ENCODE measurements around the gene KIF24. TPM values are rescaled to one million over a fixed set of nuclear protein-coding genes. Genes with fewer than 3 reads are reported as not detected.

The KIF24 gene
- total and polyA plus RNA-seq, 2 donors (not counting 1 experiment from before 2014, with no cell fraction given): 0.94 to 1.2 TPM

GRCh38 chr9:34337403-34337802, 8.3 kb upstream of the KIF24 start:
- H2AFZ ChIP-seq (ENCODE audit: low read length): no peak overlapping the region
- H3K9ac ChIP-seq (ENCODE audit: insufficient read depth, low read length): no peak overlapping the region
- no peaks in the 10 kb centered on the region for H4K20me1 ChIP-seq (ENCODE audit: control insufficient read depth, extremely low read depth, insufficient read depth, low read length)
- no peaks in the 10 kb centered on the region for H3K27me3 ChIP-seq (ENCODE audit: control insufficient read depth, insufficient read depth, low read length)
- H3K4me3 ChIP-seq (replicated peaks in 1 of 4; ENCODE audit: control extremely low read depth in 1 of 4, insufficient read depth in 1 of 4, low read depth in 3 of 4, low read length in 4 of 4): no peak overlapping the region
- TF ChIP-seq CTCF (conservative IDR thresholded peaks at IDR 0.05 in 1 of 2, IDR thresholded peaks at IDR 0.05 in 1 of 2; ENCODE audit: low read depth in 1 of 2, low read length in 2 of 2) (peak; percentile 27 to 36), EZH2 (IDR thresholded peaks at IDR 0.05; ENCODE audit: low read length, missing control alignments) (no peak)
- H3K9me3 ChIP-seq (ENCODE audit: control insufficient read depth, insufficient read depth, low read depth, low read length): no peaks in the 10 kb centered on the region
- peaks cover 2% of the 10 kb centered on the region for H3K79me2 ChIP-seq (ENCODE audit: control insufficient read depth, insufficient read depth, low read length)
- H3K36me3 ChIP-seq (ENCODE audit: control insufficient read depth, insufficient read depth, low read length): peaks cover 3% of the 10 kb centered on the region
- H3K4me1 ChIP-seq (ENCODE audit: control insufficient read depth, extremely low read depth, insufficient read depth, low read length): no peaks in the 10 kb centered on the region
- H3K4me2 ChIP-seq (ENCODE audit: extremely low read depth, insufficient read depth, low read length): no peak overlapping the region
- peak in 1 of 2 donors; percentile 29 for DNase-seq (ENCODE audit: low read depth in 2 of 2)
- no peak overlapping the region for H3K27ac ChIP-seq (ENCODE audit: insufficient read depth, low read length)

- TF ChIP-seq EZH2 (IDR thresholded peaks at IDR 0.05; ENCODE audit: low read length, missing control alignments): no peak
- TF ChIP-seq CTCF (conservative IDR thresholded peaks at IDR 0.05 in 1 of 2, IDR thresholded peaks at IDR 0.05 in 1 of 2; ENCODE audit: low read depth in 1 of 2, low read length in 2 of 2): no peak
- Histone ChIP-seq H3K36me3 (ENCODE audit: control insufficient read depth, insufficient read depth, low read length) (peaks cover 1% of the 10 kb centered on the region), H3K4me2 (ENCODE audit: extremely low read depth, insufficient read depth, low read length) (no peak overlapping the region), H2AFZ (ENCODE audit: low read length) (no peak overlapping the region), H4K20me1 (ENCODE audit: control insufficient read depth, extremely low read depth, insufficient read depth, low read length) (no peaks in the 10 kb centered on the region), H3K79me2 (ENCODE audit: control insufficient read depth, insufficient read depth, low read length) (peaks cover 3% of the 10 kb centered on the region), H3K4me3 (replicated peaks in 1 of 4; ENCODE audit: control extremely low read depth in 1 of 4, insufficient read depth in 1 of 4, low read depth in 3 of 4, low read length in 4 of 4) (no peak overlapping the region), H3K9ac (ENCODE audit: insufficient read depth, low read length) (no peak overlapping the region), H3K27ac (ENCODE audit: insufficient read depth, low read length) (no peak overlapping the region), H3K27me3 (ENCODE audit: control insufficient read depth, insufficient read depth, low read length) (no peaks in the 10 kb centered on the region), H3K4me1 (ENCODE audit: control insufficient read depth, extremely low read depth, insufficient read depth, low read length) (no peaks in the 10 kb centered on the region), H3K9me3 (ENCODE audit: control insufficient read depth, insufficient read depth, low read depth, low read length) (no peaks in the 10 kb centered on the region)
- no peak for DNase-seq (ENCODE audit: low read depth in 2 of 2)
These were observed 6.3 kb upstream of the KIF24 start for GRCh38 chr9:34335376-34335775.

- Histone ChIP-seq H3K9me3 (ENCODE audit: control insufficient read depth, insufficient read depth, low read depth, low read length) (no peaks in the 10 kb centered on the region), H3K79me2 (ENCODE audit: control insufficient read depth, insufficient read depth, low read length) (peaks cover 4% of the 10 kb centered on the region), H3K36me3 (ENCODE audit: control insufficient read depth, insufficient read depth, low read length) (no peaks in the 10 kb centered on the region), H4K20me1 (ENCODE audit: control insufficient read depth, extremely low read depth, insufficient read depth, low read length) (no peaks in the 10 kb centered on the region), H2AFZ (ENCODE audit: low read length) (no peak overlapping the region), H3K4me3 (replicated peaks in 1 of 4; ENCODE audit: control extremely low read depth in 1 of 4, insufficient read depth in 1 of 4, low read depth in 3 of 4, low read length in 4 of 4) (no peak overlapping the region), H3K27ac (ENCODE audit: insufficient read depth, low read length) (no peak overlapping the region), H3K27me3 (ENCODE audit: control insufficient read depth, insufficient read depth, low read length) (no peaks in the 10 kb centered on the region), H3K4me1 (ENCODE audit: control insufficient read depth, extremely low read depth, insufficient read depth, low read length) (no peaks in the 10 kb centered on the region), H3K4me2 (ENCODE audit: extremely low read depth, insufficient read depth, low read length) (no peak overlapping the region), H3K9ac (ENCODE audit: insufficient read depth, low read length) (no peak overlapping the region)
- no peak for TF ChIP-seq EZH2 (IDR thresholded peaks at IDR 0.05; ENCODE audit: low read length, missing control alignments)
- no peak for TF ChIP-seq CTCF (conservative IDR thresholded peaks at IDR 0.05 in 1 of 2, IDR thresholded peaks at IDR 0.05 in 1 of 2; ENCODE audit: low read depth in 1 of 2, low read length in 2 of 2)
- no peak for DNase-seq (ENCODE audit: low read depth in 2 of 2)
These were observed 5.8 kb upstream of the KIF24 start for GRCh38 chr9:34334916-34335315.
